ENCODE measurements around the gene PHACTR1. TPM values are rescaled to one million over a fixed set of nuclear protein-coding genes. Genes with fewer than 3 reads are reported as not detected.

Gene PHACTR1
- polyA plus RNA-seq, 1 of the 3 experiments (the other 2 are of a cell fraction): 0.12 TPM

DNA sequence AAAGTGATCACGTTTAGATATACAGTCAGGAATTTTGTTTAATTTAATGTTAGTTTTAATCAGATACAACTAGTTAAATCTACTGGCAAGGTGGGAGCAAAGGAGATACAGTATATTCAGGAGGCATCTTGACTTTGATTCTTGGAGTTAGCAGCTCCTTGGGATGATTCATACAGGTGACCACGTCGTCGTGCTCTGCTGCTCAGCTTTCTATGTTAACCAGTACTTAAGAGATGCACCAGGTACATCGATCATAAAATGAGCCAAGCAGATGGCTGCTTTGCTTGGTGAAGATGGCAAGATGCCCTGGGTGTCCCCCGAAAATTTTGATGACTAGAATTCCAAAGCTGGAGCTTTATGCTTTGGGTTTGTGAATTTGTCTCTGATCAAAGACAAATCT lies 547.1 kb downstream of the PHACTR1 start:
- H3K4me1 ChIP-seq (ENCODE audit: control insufficient read depth in 1 of 2, insufficient read depth in 2 of 2, low read depth in 1 of 2, low read length in 1 of 2): no peaks in the 10 kb centered on the region
- H4K20me1 ChIP-seq (ENCODE audit: insufficient read depth): no peaks in the 10 kb centered on the region
- H3K9me2 ChIP-seq: no peaks in the 10 kb centered on the region
- DNase-seq: no peak
- H3K27ac ChIP-seq (ENCODE audit: low read depth in 2 of 2, low read length in 1 of 2): no peak overlapping the region
- no peaks in the 10 kb centered on the region for H3K36me3 ChIP-seq (replicated peaks in 1 of 2; ENCODE audit: control insufficient read depth in 1 of 2, insufficient read depth in 2 of 2, low read length in 1 of 2)
- no peak overlapping the region for H3K4me3 ChIP-seq (ENCODE audit: low read depth in 2 of 2, low read length in 1 of 2)
- no peaks in the 10 kb centered on the region for H3K9me3 ChIP-seq
- no peak overlapping the region for H2AFZ ChIP-seq (ENCODE audit: low read depth)
- POLR2A ChIA-PET: no interaction called here
- H3K9ac ChIP-seq: no peak overlapping the region
- H3K27me3 ChIP-seq (ENCODE audit: insufficient read depth): no peaks in the 10 kb centered on the region; the same call in 1 of the 2 replicates
- H3K4me2 ChIP-seq: no peak overlapping the region
- 67% methylated on average over 6 of the region's 6 CpGs for WGBS (ENCODE audit: low lambda C conversion rate)
- no peaks in the 10 kb centered on the region for H3K79me2 ChIP-seq (ENCODE audit: insufficient read depth)
- CTCF ChIA-PET: interaction anchor here (0.6 to 0.8 kb wide), 2 partner anchors 10 to 15 kb away, joined by 3 read pairs; no protein-coding TSS in a partner anchor
- no peak for TF ChIP-seq SIN3A (IDR thresholded peaks at IDR 0.05; ENCODE audit: borderline replicate concordance, low read depth, low read length)
- no peak for TF ChIP-seq EP300 (IDR thresholded peaks at IDR 0.05; ENCODE audit: borderline replicate concordance in 1 of 2, low read depth in 1 of 2, low read length in 1 of 2)
- H3F3A ChIP-seq (replicated peaks; ENCODE audit: insufficient read depth): no peaks in the 10 kb centered on the region

DNA sequence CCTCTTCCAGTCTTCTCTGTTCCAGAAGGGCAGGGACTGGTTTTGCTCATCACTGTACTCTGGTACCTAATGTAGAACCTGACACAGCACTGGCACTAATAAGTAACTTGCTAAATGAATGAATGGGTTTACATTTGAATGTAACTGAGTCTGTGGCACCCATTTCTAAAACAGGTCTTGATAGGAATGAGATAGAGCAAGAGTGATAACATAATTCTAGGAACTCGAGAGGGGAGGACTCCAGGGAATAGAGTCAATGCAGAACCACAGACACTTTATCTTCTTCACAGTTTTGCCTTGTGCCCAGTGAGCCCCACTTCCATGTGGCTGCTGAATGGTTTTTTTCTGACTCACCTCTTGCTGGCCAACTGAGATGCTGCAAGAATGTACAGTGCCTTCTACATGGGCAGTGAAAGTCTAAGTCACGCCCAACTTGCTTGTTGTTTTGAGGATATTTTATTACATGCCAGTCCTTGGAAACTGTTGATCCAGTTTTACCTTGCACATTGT lies 550.6 kb downstream of the PHACTR1 start:
- no peak overlapping the region for H3K27ac ChIP-seq (ENCODE audit: low read depth in 2 of 2, low read length in 1 of 2)
- POLR2A ChIA-PET: no interaction called here
- no peak for DNase-seq

More for the DNA sequence above, 550.6 kb downstream of the PHACTR1 start:
- no peaks in the 10 kb centered on the region; the same call in 1 of the 2 replicates for H3K27me3 ChIP-seq (ENCODE audit: insufficient read depth)
- no peak overlapping the region for H3K4me3 ChIP-seq (ENCODE audit: low read depth in 2 of 2, low read length in 1 of 2)
- no peak for TF ChIP-seq GATA2 (CRISPR knock-in tag; IDR thresholded peaks at IDR 0.05)
- no peak for TF ChIP-seq RCOR1 (IDR thresholded peaks at IDR 0.05; ENCODE audit: low read length)
- TF ChIP-seq, protein P1, sequence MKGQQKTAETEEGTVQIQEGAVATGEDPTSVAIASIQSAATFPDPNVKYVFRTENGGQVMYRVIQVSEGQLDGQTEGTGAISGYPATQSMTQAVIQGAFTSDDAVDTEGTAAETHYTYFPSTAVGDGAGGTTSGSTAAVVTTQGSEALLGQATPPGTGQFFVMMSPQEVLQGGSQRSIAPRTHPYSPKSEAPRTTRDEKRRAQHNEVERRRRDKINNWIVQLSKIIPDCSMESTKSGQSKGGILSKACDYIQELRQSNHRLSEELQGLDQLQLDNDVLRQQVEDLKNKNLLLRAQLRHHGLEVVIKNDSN (IDR thresholded peaks at IDR 0.05; ENCODE audit: borderline replicate concordance, low read depth): no peak
- no peak for TF ChIP-seq SIN3A (IDR thresholded peaks at IDR 0.05; ENCODE audit: borderline replicate concordance, low read depth, low read length)
- TF ChIP-seq, protein P2, sequence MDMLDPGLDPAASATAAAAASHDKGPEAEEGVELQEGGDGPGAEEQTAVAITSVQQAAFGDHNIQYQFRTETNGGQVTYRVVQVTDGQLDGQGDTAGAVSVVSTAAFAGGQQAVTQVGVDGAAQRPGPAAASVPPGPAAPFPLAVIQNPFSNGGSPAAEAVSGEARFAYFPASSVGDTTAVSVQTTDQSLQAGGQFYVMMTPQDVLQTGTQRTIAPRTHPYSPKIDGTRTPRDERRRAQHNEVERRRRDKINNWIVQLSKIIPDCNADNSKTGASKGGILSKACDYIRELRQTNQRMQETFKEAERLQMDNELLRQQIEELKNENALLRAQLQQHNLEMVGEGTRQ (IDR thresholded peaks at IDR 0.05; ENCODE audit: borderline replicate concordance, low read depth, low read length): no peak
- TF ChIP-seq, protein P3, sequence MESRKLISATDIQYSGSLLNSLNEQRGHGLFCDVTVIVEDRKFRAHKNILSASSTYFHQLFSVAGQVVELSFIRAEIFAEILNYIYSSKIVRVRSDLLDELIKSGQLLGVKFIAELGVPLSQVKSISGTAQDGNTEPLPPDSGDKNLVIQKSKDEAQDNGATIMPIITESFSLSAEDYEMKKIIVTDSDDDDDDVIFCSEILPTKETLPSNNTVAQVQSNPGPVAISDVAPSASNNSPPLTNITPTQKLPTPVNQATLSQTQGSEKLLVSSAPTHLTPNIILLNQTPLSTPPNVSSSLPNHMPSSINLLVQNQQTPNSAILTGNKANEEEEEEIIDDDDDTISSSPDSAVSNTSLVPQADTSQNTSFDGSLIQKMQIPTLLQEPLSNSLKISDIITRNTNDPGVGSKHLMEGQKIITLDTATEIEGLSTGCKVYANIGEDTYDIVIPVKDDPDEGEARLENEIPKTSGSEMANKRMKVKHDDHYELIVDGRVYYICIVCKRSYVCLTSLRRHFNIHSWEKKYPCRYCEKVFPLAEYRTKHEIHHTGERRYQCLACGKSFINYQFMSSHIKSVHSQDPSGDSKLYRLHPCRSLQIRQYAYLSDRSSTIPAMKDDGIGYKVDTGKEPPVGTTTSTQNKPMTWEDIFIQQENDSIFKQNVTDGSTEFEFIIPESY (IDR thresholded peaks at IDR 0.05; ENCODE audit: borderline replicate concordance, low read depth): no peak
- no peak for TF ChIP-seq NFIC (IDR thresholded peaks at IDR 0.05; ENCODE audit: borderline replicate concordance)
- TF ChIP-seq, protein P4, sequence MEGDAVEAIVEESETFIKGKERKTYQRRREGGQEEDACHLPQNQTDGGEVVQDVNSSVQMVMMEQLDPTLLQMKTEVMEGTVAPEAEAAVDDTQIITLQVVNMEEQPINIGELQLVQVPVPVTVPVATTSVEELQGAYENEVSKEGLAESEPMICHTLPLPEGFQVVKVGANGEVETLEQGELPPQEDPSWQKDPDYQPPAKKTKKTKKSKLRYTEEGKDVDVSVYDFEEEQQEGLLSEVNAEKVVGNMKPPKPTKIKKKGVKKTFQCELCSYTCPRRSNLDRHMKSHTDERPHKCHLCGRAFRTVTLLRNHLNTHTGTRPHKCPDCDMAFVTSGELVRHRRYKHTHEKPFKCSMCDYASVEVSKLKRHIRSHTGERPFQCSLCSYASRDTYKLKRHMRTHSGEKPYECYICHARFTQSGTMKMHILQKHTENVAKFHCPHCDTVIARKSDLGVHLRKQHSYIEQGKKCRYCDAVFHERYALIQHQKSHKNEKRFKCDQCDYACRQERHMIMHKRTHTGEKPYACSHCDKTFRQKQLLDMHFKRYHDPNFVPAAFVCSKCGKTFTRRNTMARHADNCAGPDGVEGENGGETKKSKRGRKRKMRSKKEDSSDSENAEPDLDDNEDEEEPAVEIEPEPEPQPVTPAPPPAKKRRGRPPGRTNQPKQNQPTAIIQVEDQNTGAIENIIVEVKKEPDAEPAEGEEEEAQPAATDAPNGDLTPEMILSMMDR (IDR thresholded peaks at IDR 0.05): no peak
- TF ChIP-seq TCF12 (IDR thresholded peaks at IDR 0.05): no peak
- TF ChIP-seq POLR2AphosphoS5 (IDR thresholded peaks at IDR 0.05; ENCODE audit: low read depth, low read length): no peak
- TF ChIP-seq FOXJ3 (CRISPR knock-in tag; IDR thresholded peaks at IDR 0.05): no peak
- no peak for TF ChIP-seq FOXM1 (IDR thresholded peaks at IDR 0.05; ENCODE audit: low read depth)
- TF ChIP-seq, protein P5, sequence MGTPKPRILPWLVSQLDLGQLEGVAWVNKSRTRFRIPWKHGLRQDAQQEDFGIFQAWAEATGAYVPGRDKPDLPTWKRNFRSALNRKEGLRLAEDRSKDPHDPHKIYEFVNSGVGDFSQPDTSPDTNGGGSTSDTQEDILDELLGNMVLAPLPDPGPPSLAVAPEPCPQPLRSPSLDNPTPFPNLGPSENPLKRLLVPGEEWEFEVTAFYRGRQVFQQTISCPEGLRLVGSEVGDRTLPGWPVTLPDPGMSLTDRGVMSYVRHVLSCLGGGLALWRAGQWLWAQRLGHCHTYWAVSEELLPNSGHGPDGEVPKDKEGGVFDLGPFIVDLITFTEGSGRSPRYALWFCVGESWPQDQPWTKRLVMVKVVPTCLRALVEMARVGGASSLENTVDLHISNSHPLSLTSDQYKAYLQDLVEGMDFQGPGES (IDR thresholded peaks at IDR 0.05; ENCODE audit: low read depth, low read length): no peak
- TF ChIP-seq RXRA (IDR thresholded peaks at IDR 0.05; ENCODE audit: borderline replicate concordance, low read depth): no peak
- no peak for TF ChIP-seq RFX5 (IDR thresholded peaks at IDR 0.05; ENCODE audit: low read length)
- no peak for TF ChIP-seq MEF2A (IDR thresholded peaks at IDR 0.05; ENCODE audit: borderline replicate concordance, low read depth)
- no peaks in the 10 kb centered on the region for H3K36me3 ChIP-seq (replicated peaks in 1 of 2; ENCODE audit: control insufficient read depth in 1 of 2, insufficient read depth in 2 of 2, low read length in 1 of 2)
- no peaks in the 10 kb centered on the region for H3K9me3 ChIP-seq
- H2AFZ ChIP-seq (ENCODE audit: low read depth): no peak overlapping the region
- no peaks in the 10 kb centered on the region for H3K9me2 ChIP-seq
- no peak overlapping the region for H3K9ac ChIP-seq
- 40% methylated on average over 2 of the region's 2 CpGs for WGBS (ENCODE audit: low lambda C conversion rate)
- no peaks in the 10 kb centered on the region for H4K20me1 ChIP-seq (ENCODE audit: insufficient read depth)
- CTCF ChIA-PET: no interaction called here
- no peak overlapping the region for H3K4me2 ChIP-seq
- H3K4me1 ChIP-seq (ENCODE audit: control insufficient read depth in 1 of 2, insufficient read depth in 2 of 2, low read depth in 1 of 2, low read length in 1 of 2): no peaks in the 10 kb centered on the region
- no peaks in the 10 kb centered on the region for H3F3A ChIP-seq (replicated peaks; ENCODE audit: insufficient read depth)
- H3K79me2 ChIP-seq (ENCODE audit: insufficient read depth): no peaks in the 10 kb centered on the region

All from SK-N-SH (cell line).